GM12872 (cell line): ENCODE results near the gene SUFU.

Experiments used
- CTCF ChIP-seq: IDR thresholded peaks from 3 replicates; pipeline ENCODE4 v1.5.1; 2011; ENCODE audit warnings: low read depth, mild to moderate bottlenecking, low read length, moderate library complexity; ENCODE audit not compliant: insufficient read depth

Gene SUFU

GRCh38 chr10:102523250-102524029 lies 19.7 kb downstream of the SUFU start:
- TF ChIP-seq CTCF, result no peak

- no peak for TF ChIP-seq CTCF
Observed at GRCh38 chr10:102524746-102525145, 21.0 kb downstream of the SUFU start.

- TF ChIP-seq CTCF, result no peak
Observed at GRCh38 chr10:102527546-102527945, 23.8 kb downstream of the SUFU start.

- TF ChIP-seq CTCF, result no peak
Observed at GRCh38 chr10:102534333-102534732, 30.6 kb downstream of the SUFU start.

- no peak for TF ChIP-seq CTCF
Observed at GRCh38 chr10:102535481-102536147, 31.8 kb downstream of the SUFU start.

GRCh38 chr10:102537367-102537766 lies 33.6 kb downstream of the SUFU start:
- TF ChIP-seq CTCF, result no peak

GRCh38 chr10:102537948-102538347 lies 34.2 kb downstream of the SUFU start:
- no peak for TF ChIP-seq CTCF
